Glomerular visceral epithelial cell (primary cell): Measurements from ENCODE around the gene TPP2.

Source experiments
- DNase-seq: peaks from one replicate; pipeline ENCODE4 v3.0.0-alpha.2; 2016; ENCODE audit errors: extremely low spot score

TPP2 gene

DNA sequence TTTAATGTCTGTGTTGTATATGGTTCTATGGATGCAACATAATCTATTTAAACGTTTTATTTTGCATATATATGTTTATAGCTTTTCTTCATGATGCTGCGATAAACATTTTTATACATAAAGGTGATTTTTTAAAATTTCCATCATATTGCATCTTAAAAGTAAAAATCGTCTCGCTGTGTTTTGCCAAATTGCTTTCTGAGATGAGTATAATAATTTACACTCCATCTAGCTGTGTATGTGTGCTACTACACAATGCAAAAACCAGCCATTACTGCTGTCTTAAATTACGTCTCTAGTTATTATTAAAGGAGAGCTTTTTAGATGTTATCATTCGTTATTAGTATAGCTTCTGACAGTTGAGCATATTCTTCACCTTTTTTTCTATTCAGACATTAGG lies 60.8 kb downstream of the TPP2 start:
- DNase-seq = no peak

- DNase-seq = peak; percentile 69
Measured at GRCh38 chr13:102658660-102659059, 61.9 kb downstream of the TPP2 start.

DNA sequence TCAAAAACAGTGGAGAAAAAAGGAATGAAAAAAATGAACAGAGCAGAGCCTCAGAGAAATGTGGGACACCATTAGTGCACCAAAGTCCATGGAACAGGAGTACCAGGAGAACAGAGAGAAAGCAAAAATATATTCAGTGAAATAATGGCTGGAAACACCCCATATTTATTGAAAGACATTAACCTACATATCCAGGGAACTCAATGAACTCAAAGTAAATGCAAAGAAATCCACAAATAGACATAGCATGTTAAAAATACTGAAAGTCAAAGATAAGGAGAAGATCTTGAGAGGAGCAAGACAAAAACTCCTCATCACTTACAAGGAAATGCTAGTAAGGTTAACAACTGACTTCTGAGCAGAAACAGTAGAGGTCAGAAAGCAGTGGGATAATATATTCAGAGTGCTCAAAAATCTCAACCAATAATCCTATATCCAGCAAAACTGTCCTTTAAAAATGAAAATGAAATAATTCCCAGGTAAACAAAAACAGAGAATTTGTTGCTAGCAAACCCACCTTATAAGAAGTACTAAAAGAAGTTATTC lies 62.5 kb downstream of the TPP2 start:
- no peak for DNase-seq

GRCh38 chr13:102667023-102667422 lies 70.2 kb downstream of the TPP2 start:
- no peak for DNase-seq

DNA sequence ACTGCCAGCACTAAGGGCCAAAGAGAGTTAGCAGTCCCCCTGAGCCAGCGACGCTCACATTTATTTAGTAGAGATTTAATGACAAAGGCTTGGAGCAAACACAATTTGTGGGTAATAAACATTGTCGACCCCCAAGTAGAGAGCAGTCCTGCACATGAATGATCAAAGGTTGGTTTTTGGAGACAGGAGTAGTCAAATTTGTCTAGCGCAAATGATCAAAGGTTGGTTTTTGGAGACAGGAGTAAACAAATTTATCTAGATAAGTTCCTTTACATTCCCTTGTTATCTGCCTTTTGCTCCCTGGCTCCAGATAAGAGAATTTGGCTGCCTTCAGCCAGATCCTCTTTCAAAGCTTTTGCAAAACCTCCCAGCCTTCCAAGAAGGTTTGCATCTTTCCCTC lies 71.1 kb downstream of the TPP2 start:
- no peak for DNase-seq

DNA sequence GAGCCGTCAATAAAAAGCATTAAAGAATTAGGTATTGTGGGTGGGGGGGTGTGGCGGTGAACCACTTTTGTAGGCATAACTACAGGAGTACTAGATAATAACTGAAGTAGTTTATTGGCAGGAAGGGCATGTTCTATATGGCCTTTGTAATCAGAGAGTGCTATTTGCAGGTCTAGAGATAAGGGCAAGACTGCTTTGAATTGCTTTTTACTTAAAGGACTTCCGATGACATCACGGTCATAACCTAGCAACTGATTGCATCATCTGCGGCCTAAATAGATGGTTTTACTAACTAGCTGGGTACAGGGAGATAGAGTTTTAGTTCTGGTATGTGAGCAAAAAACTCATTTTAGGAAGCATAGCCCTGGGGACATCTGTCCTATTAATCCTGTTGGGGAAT lies 73.3 kb downstream of the TPP2 start:
- no peak for DNase-seq

- DNase-seq = no peak
Measured at GRCh38 chr13:102675115-102675514, 78.3 kb downstream of the TPP2 start.

DNA sequence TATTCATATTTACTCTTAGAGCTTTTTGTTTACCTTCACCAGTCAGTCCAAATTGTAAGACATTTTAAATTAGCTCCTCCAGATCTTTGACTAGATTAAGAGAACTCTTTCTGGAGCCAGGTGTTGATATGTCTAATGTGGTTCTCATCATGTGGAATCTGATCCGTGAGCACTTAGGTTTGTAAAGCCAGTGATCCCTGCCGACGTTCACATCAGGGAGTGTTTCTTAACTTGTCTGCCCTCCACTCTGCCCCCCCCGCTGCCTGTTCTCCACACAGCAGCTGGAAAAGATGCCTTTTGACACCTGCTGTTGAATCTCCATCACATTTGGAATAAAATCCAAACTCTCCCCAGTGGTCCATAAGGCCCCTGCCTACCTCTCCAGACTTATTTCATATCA lies 80.3 kb downstream of the TPP2 start:
- DNase-seq = no peak

DNA sequence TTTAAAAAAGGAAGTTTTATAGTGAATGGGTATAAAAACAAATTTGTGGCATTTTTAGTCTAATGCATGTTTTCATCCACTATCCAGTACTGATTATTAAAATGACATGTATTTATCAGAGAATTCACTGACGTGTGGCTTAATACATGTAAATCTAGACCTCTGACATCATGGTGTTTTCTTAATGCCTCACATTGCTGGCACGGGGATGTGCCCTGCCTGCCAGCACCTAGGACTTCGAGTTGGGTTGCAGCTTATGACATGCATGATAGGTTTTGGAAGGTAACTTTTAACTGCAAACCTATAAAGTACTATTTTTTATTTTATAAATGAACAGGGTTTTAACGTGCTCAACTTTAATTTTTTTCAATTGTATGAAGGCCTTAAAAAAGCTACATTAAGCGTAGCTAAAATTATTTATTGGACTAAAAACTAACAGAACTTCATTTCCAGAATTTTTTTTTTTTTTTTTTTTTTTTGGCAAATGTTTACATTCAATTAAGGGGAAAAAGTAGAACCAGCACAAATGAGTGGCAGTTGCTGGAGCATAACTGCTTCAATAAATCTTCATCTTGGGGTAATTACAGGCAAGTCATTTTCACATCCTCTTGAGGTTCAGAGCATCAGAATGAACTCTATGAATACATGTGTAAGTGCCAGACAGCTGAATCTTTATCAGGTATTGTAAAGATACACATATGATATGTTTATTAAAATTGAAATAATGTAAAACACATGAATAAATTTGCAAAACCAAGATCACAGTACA lies 81.7 kb downstream of the TPP2 start:
- DNase-seq = no peak

GRCh38 chr13:102679449-102680132 lies 82.8 kb downstream of the TPP2 start:
- DNase-seq = no peak

DNA sequence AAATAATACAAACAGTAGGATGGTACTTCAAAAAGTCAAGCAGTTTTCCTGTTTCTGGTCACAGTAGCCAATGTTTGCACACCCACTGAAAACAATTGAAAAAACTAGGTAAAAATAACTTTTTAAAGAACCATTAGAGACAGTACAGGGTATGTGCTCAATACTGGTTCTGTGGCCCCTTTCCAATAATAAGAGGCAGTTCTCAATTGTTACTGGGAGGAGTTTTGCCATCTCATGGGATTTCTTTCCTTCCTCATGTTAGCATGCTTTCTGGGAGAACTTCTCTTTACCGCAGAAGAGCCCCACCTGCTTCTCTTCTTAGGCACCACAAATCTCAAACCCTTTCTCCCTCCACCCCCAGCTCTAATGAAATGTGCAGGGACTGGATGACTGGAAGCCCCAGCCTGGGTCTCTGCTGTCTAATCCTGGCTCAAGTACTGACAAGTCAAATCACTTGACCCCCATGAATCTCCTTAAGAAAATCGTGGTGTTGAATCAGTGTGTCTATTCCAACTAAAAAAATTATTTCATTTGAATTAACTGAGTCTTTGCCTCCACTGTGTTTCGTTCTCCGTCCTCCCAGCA lies 83.4 kb downstream of the TPP2 start:
- no peak for DNase-seq

DNA sequence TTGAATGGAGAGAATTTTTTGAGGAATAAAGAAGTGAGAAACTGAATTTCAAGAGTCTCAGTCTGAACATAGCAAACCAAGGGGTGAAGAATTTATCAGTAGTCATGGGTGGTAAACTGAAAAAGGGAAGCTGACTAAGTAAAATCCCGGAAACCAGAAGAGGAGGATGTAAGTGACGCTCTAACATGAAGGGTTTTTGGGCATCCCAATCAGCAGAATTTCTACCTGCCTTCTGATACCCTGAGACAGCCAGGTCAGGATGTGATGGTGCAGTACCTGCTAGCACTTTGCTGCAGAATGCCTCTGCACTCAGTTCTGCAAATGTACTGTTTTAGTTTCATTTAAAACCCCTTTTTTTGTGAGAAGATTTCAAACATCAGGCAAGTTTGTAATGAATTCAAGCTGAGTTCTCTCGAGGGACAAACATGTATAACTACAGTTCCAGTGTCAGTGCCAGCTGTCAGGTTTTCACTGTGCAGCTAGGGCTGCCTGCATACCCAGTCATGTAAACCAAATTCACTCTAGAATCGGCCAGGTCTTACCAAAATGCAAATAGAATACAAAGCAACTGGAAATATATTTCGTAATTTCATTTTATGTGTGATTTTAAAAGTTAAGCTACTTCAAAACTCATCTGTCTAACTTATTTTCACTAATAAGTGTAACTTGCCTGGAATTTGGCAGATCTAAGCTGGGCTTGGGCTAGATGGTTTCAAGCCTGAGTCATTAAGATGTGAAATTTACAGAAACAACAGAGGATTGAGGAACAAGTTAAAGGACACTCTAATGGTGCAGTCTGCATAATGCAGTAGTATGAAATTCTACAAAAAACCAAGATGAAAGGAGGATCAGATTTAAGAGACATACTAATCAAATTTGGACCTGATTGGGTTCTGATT lies 84.3 kb downstream of the TPP2 start:
- DNase-seq = no peak

- no peak for DNase-seq
Measured at GRCh38 chr13:102682211-102682610, 85.4 kb downstream of the TPP2 start.

GRCh38 chr13:102682727-102683126 lies 85.9 kb downstream of the TPP2 start:
- DNase-seq = no peak

DNA sequence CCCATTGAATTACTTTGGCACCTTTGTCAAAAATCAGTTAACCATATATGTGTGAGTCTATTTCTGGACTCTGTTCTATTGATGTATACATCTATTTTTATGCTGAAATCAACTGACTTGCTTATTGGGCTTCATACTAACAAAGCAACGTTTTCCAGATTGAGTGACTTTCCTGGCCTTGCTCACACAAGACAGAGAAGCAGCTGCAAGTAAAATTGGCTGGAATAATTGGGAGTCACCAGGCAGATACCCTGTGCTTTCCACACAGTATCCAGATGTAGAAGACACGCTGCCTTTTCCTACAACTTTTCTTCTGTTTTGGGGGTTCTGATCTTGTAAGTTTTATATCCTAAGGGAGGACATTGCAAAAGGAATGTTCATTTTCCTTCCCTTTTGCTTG lies 86.9 kb downstream of the TPP2 start:
- no peak for DNase-seq

DNA sequence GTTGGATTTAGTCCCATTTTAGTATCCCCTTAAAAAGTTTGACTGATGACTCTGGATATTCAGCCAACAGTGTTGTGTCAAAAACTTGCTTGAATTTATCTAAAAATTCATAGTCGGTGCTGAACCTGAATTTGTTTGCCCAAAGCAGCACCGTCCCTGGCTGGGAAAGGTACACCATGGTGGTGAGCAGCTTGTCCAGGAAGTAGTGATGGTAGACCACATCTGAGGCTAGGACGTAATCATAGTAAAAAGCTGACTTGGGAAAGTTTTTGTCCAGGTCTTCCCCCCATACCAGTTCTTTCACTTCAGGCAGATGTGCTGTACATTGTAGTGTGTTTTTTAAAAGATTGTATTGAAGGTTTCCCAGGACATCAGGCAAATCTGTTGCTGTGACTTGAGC lies 89.2 kb downstream of the TPP2 start:
- DNase-seq = no peak

GRCh38 chr13:102687520-102687919 lies 90.7 kb downstream of the TPP2 start:
- DNase-seq = no peak

DNA sequence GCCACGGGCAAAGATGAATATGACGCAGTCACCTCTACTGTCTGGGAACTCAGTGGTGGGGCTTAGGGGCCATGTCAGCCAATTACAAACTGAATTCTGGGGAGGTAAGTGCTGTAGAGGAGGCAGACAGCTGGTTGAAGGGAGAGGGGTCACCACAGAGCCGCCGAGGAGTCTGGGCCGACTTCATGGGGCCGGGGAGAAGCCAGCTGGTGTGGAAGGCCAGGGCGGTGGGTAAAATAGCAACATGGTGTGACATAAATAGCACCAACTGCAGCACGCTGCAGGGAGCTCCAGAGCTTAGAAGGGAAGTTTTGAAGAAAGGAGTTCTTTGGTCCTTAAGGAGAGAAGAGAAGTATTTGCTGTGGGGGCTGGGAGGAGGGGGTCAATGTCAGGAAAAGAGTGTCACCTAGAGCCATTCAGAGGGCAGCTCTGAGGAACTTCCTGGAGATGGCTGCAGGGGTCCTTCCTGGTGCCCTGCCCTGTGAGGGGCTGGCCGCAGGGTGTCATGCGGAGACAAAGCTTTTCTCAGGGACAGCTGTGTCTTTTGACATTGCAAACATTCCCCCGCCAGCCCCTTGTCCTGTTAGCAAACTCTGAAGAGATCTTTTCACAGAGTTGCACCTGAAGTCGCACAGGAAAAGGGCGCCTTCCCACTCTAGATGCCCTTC lies 91.7 kb downstream of the TPP2 start:
- DNase-seq = no peak

DNA sequence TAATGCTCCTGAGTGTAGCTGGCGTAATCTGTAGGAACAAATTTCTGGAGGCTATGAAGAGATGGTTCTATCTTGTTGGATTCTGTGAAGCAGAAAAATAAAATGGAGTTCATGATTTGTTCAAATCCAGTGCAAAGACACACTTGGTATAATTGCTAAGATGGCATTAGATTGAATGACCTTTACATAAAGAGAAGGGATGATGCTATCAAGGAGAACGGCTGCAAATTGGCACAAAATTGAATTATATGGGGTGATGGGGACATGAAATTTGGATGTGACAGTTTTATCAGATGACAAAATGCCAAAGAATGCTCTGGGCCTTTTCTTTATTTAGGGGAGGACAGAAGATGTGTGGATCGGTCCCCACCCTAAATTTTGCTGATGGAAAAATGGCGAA lies 94.1 kb downstream of the TPP2 start:
- DNase-seq = no peak

- DNase-seq = no peak
Measured at GRCh38 chr13:102692491-102692826, 95.7 kb downstream of the TPP2 start.

GRCh38 chr13:102693250-102693649 lies 96.5 kb downstream of the TPP2 start:
- no peak for DNase-seq
